Activated CD8-positive, alpha-beta memory T cell treated with anti-CD3 and anti-CD28 coated beads, Interleukin-2, amount 50 U/mL, for 24 hours (primary cell): Measurements from ENCODE around the gene PLAAT2.
"Not testable (repeated sequence)": the region's sequence is repeated elsewhere in the genome, so short reads cannot be mapped to it uniquely, and the experiment has no call there.

Source experiments
- DNase-seq: peaks from one replicate; pipeline ENCODE4 v3.0.0-alpha.2; 2020; ENCODE audit errors: extremely low read depth

The PLAAT2 gene

GRCh38 chr11:63578882-63579281 is 15.7 kb upstream of the PLAAT2 start:
- DNase-seq, result not testable (repeated sequence)

GRCh38 chr11:63574856-63575602 is 11.8 kb upstream of the PLAAT2 start:
- DNase-seq, result no peak

GRCh38 chr11:63573881-63574855 is 11.0 kb upstream of the PLAAT2 start:
- DNase-seq, result no peak

GRCh38 chr11:63572026-63572688 is 9.0 kb upstream of the PLAAT2 start:
- no peak for DNase-seq

GRCh38 chr11:63569570-63569969 is 6.4 kb upstream of the PLAAT2 start:
- no peak for DNase-seq

GRCh38 chr11:63567044-63567840 is 4.1 kb upstream of the PLAAT2 start:
- DNase-seq, result no peak

- DNase-seq, result no peak
These were observed 1.7 kb upstream of the PLAAT2 start for GRCh38 chr11:63564784-63565350.

GRCh38 chr11:63564056-63564774 is 1.0 kb upstream of the PLAAT2 start:
- no peak for DNase-seq

GRCh38 chr11:63560506-63561180 is 2.5 kb downstream of the PLAAT2 start:
- no peak for DNase-seq

GRCh38 chr11:63558459-63559157 is 4.6 kb downstream of the PLAAT2 start:
- no peak for DNase-seq

- DNase-seq, result no peak
These were observed 5.6 kb downstream of the PLAAT2 start for GRCh38 chr11:63557570-63557969.

- DNase-seq, result no peak
These were observed 6.7 kb downstream of the PLAAT2 start for GRCh38 chr11:63556404-63557013.

GRCh38 chr11:63554877-63555223 is 8.3 kb downstream of the PLAAT2 start:
- no peak for DNase-seq

- DNase-seq, result no peak
These were observed 9.4 kb downstream of the PLAAT2 start for GRCh38 chr11:63553759-63554158.

- no peak for DNase-seq
These were observed 10.3 kb downstream of the PLAAT2 start for GRCh38 chr11:63552921-63553320.

GRCh38 chr11:63551889-63552266 is 11.3 kb downstream of the PLAAT2 start:
- no peak for DNase-seq

GRCh38 chr11:63551091-63551888 is 11.9 kb downstream of the PLAAT2 start:
- no peak for DNase-seq

GRCh38 chr11:63550156-63550700 is 13.0 kb downstream of the PLAAT2 start:
- DNase-seq, result not testable (repeated sequence)
